Measurements from ENCODE around the gene AGAP1. TPM values are rescaled to one million over a fixed set of nuclear protein-coding genes. Genes with fewer than 3 reads are reported as not detected.

Gene AGAP1
- total and polyA plus RNA-seq, 7 donors: 4.2 to 21.6 (median 16.6) TPM

DNA sequence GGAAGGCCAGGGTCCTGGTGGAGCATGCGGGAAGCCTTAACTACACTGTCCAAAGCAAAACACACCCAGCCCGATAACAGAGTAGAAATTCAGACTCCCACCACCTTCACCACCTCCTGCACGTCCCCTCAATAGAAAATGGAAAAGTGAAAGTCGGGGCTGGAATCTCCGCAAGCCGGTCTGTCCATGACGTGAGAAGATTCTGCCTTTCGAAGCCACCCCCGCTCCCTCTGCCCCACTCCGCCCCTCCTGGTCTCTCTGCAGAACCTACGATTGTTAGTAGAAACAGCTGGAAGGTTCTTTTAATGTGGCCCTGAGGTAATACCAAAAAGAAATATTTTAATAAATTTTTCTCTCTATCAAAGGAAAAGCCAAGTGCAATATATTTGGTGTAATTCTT, 558.0 kb downstream of the AGAP1 start:
- Histone ChIP-seq H3K27me3 (ENCODE audit: insufficient read depth in 3 of 3, low read length in 2 of 3) (no peaks in the 10 kb centered on the region), H3K4me3 (no peak overlapping the region), H3K36me3 (ENCODE audit: insufficient read depth in 1 of 2, low read depth in 1 of 2) (peaks cover 0 to 11% of the 10 kb centered on the region in 2 donors), H3K27ac (no peak overlapping the region), H3K9me3 (no peaks in the 10 kb centered on the region), H3K4me1 (no peaks in the 10 kb centered on the region)
- no peak for DNase-seq
- 79 to 95% (median 85%) methylated on average over 11 of the region's 11 CpGs for WGBS, 3 donors
- TF ChIP-seq, protein P1, sequence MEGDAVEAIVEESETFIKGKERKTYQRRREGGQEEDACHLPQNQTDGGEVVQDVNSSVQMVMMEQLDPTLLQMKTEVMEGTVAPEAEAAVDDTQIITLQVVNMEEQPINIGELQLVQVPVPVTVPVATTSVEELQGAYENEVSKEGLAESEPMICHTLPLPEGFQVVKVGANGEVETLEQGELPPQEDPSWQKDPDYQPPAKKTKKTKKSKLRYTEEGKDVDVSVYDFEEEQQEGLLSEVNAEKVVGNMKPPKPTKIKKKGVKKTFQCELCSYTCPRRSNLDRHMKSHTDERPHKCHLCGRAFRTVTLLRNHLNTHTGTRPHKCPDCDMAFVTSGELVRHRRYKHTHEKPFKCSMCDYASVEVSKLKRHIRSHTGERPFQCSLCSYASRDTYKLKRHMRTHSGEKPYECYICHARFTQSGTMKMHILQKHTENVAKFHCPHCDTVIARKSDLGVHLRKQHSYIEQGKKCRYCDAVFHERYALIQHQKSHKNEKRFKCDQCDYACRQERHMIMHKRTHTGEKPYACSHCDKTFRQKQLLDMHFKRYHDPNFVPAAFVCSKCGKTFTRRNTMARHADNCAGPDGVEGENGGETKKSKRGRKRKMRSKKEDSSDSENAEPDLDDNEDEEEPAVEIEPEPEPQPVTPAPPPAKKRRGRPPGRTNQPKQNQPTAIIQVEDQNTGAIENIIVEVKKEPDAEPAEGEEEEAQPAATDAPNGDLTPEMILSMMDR (IDR thresholded peaks at IDR 0.05): no peak
- intact Hi-C loops (cut with DNase I): no loop called here
- no peak for ATAC-seq

DNA sequence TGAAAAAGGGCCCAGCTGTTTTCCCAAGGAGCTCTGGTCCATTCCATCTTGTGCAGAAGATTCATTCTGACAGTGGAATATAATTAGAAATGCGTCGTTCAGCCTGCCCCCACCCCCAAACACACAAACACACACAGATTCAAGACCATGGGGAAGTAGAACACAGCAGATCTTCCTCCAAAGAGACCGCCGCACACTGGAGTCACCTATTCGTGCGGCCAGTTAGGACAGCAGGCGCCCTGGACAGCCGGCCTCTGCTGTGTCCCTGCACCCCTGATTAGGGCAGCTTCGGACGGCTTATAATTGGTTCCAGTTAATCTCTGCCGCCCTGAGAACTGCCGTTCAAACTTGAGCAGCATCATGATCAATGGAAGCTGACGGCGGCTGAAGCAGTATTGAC, 558.4 kb downstream of the AGAP1 start:
- no peak for ATAC-seq
- TF ChIP-seq, protein P1 (IDR thresholded peaks at IDR 0.05): no peak
- intact Hi-C loops (cut with DNase I): no loop called here
- 90 to 93% (median 92%) methylated on average over 14 of the region's 14 CpGs for WGBS, 3 donors
- no peak for DNase-seq
- no peak overlapping the region for H3K4me3 ChIP-seq
- H3K27me3 ChIP-seq (ENCODE audit: insufficient read depth in 3 of 3, low read length in 2 of 3): no peaks in the 10 kb centered on the region
- peaks cover 0 to 11% of the 10 kb centered on the region in 2 donors for H3K36me3 ChIP-seq (ENCODE audit: insufficient read depth in 1 of 2, low read depth in 1 of 2)
- H3K9me3 ChIP-seq: no peaks in the 10 kb centered on the region
- no peak overlapping the region for H3K27ac ChIP-seq
- H3K4me1 ChIP-seq: no peaks in the 10 kb centered on the region

DNA sequence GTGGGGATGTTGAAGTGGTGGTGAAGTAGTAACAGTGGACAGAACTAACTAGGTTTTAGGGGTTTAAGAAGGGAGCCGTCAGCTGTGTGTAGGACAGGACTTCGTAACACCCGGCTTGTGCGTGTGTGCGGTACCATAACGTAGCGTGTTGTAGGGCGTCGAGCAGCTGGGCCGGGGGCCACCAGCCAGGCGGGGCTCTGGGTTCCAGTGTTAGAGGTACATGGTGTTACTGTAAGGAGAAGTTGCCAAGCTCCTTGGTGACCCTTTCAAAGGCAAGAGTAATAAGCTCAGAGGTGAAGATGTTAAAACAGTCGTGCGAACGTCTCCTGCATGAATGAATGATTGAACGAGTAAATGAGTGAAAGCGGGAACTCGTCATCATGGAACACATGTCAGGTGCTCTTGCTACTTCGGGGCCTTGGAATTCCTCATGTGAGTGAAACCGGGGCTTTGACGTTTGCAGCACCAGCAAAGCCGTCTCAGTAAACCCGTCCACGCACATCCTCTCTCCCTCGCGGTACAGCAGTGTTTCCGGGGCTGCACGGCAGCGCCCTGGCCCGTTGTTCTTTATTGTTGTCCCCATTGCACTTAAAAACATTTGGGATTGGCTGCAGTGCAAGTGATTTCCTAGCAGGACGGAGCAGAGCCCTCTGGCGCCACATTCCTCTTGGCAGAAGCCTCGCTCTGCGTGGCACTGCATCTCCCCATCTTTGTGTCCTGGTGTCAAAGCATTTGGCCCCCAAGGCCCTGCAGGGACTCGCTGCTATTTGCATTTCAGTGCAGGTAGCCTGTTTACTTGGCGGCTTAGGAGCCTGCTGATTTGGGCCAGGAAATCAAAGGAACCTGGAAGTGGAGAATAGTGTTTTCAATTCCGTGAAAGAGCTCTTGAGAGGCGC, 559.3 kb downstream of the AGAP1 start:
- intact Hi-C loops (cut with DNase I): no loop called here
- Histone ChIP-seq H3K4me3 (no peak overlapping the region), H3K27ac (no peak overlapping the region), H3K36me3 (ENCODE audit: insufficient read depth in 1 of 2, low read depth in 1 of 2) (peaks cover 0 to 9% of the 10 kb centered on the region in 2 donors), H3K9me3 (no peaks in the 10 kb centered on the region), H3K4me1 (no peaks in the 10 kb centered on the region), H3K27me3 (ENCODE audit: insufficient read depth in 3 of 3, low read length in 2 of 3) (no peaks in the 10 kb centered on the region)
- no peak for DNase-seq
- no peak for ATAC-seq
- TF ChIP-seq, protein P1 (IDR thresholded peaks at IDR 0.05): no peak
- 85 to 90% (median 88%) methylated on average over 37 of the region's 37 CpGs for WGBS, 3 donors

DNA sequence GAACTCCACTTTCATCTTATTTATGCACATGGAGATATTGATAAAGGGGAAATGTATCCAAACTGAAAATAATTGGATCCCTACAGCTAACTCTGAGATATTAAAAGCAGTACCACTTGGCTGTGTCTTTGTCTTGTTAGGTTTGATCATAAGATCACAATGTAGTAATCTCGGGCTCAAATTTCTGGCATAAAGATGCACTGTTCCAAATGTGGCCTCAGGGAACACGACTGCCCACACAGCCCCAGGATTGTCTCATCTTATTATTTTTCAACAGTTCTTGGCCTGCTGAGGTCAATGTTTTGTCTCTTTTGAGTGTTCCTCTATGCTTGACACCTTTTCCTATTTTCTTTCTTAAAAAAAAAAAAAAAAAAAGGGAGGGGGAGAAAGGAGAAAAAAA, 560.3 kb downstream of the AGAP1 start:
- no peak for DNase-seq
- intact Hi-C loops (cut with DNase I): no loop called here
- Histone ChIP-seq H3K9me3 (no peaks in the 10 kb centered on the region), H3K36me3 (ENCODE audit: insufficient read depth in 1 of 2, low read depth in 1 of 2) (no peaks in the 10 kb centered on the region), H3K27ac (no peak overlapping the region), H3K4me1 (no peaks in the 10 kb centered on the region), H3K27me3 (ENCODE audit: insufficient read depth in 3 of 3, low read length in 2 of 3) (no peaks in the 10 kb centered on the region), H3K4me3 (no peak overlapping the region)
- ATAC-seq: peak in 2 of 4 donors; percentile 48 to 86
- 14 to 43% (median 24%) methylated on average over 2 of the region's 2 CpGs for WGBS, 3 donors
- TF ChIP-seq, protein P1 (IDR thresholded peaks at IDR 0.05): no peak
